ENCODE results near the gene ZFP90. TPM values are rescaled to one million over a fixed set of nuclear protein-coding genes. Genes with fewer than 3 reads are reported as not detected.

ZFP90 gene
- total RNA-seq, 1 donor from 2014 or later: 19.4 TPM

- DNase-seq (ENCODE audit: low read depth, low spot score): no peak
Observed at GRCh38 chr16:68577352-68577853, 38.3 kb downstream of the ZFP90 start.

- DNase-seq (ENCODE audit: low read depth, low spot score): no peak
Observed at GRCh38 chr16:68590201-68590994, 51.3 kb downstream of the ZFP90 start.

GRCh38 chr16:68592466-68593337 lies 53.6 kb downstream of the ZFP90 start:
- no peak for DNase-seq (ENCODE audit: low read depth, low spot score)

- DNase-seq (ENCODE audit: low read depth, low spot score): no peak
Observed at GRCh38 chr16:68596266-68596665, 57.2 kb downstream of the ZFP90 start.

GRCh38 chr16:68599586-68599985 lies 60.5 kb downstream of the ZFP90 start:
- DNase-seq (ENCODE audit: low read depth, low spot score): no peak

- DNase-seq (ENCODE audit: low read depth, low spot score): no peak
Observed at GRCh38 chr16:68605746-68606145, 66.7 kb downstream of the ZFP90 start.

- DNase-seq (ENCODE audit: low read depth, low spot score): no peak
Observed at GRCh38 chr16:68607443-68607842, 68.4 kb downstream of the ZFP90 start.

GRCh38 chr16:68608330-68608729 lies 69.2 kb downstream of the ZFP90 start:
- DNase-seq (ENCODE audit: low read depth, low spot score): no peak

GRCh38 chr16:68612996-68613395 lies 73.9 kb downstream of the ZFP90 start:
- no peak for DNase-seq (ENCODE audit: low read depth, low spot score)

- DNase-seq (ENCODE audit: low read depth, low spot score): no peak
Observed at GRCh38 chr16:68617734-68618133, 78.6 kb downstream of the ZFP90 start.

Other genes with a start within 250 kb of the ZFP90 start
- gene SLC7A6OS, start 228.3 kb upstream of the ZFP90 start, total RNA-seq: 16.6 and 17.5 TPM in 2 replicates
- 32.9 and 48.4 TPM in 2 replicates for gene PRMT7, start 228.3 kb upstream of the ZFP90 start, total RNA-seq
- 0.07 TPM in 1 of 2 replicates, not detected in the other for gene SMPD3, start 90.8 kb upstream of the ZFP90 start, total RNA-seq
- gene CDH3, start 106.0 kb downstream of the ZFP90 start, total RNA-seq: under 0.01 and 0.18 TPM in 2 replicates
- under 0.01 and 0.14 TPM in 2 replicates for gene CDH1, start 198.0 kb downstream of the ZFP90 start, total RNA-seq

All from pulmonary artery endothelial cell (primary cell).